Psoas muscle (tissue), 8 donors: ENCODE data around the gene CHRDL2. TPM values are rescaled to one million over a fixed set of nuclear protein-coding genes. Genes with fewer than 3 reads are reported as not detected.
A peak's percentile ranks its signal among the peaks of the same experiment; 100 is the strongest.

ENCODE experiments used
- ATAC-seq, 4 donors: fragments of 200-7000 bp; cut with Tn5 transposase; one replicate each; pipeline ENCODE4 v1.9.1; 2020; ENCODE audit warnings: moderate library complexity in 3 of 4, mild to moderate bottlenecking in 2 of 4
- DNase-seq, 2 donors: peaks; one replicate each; pipeline ENCODE4 v3.0.0-alpha.2; 2020
- H3K27ac ChIP-seq: fragments of 200-600 bp; one replicate; pipeline ENCODE4 v1.8.0; 2022
- H3K27me3 ChIP-seq, 3 donors: fragments of 200-600 bp in 1 of 3; one replicate each; pipeline versions ENCODE4 v1.6.1 to v1.8.0; 2013 to 2022; ENCODE audit warnings: low read length in 2 of 3, mild to moderate bottlenecking in 2 of 3, moderate library complexity in 1 of 3; ENCODE audit not compliant: insufficient read depth in 3 of 3
- H3K36me3 ChIP-seq, 2 donors: fragments of 200-600 bp in 1 of 2; one replicate each; pipeline versions ENCODE4 v1.6.1 to v1.8.0; 2013 to 2022; ENCODE audit warnings: low read depth in 1 of 2, mild to moderate bottlenecking in 1 of 2, moderate library complexity in 1 of 2; ENCODE audit not compliant: insufficient read depth in 1 of 2
- H3K4me1 ChIP-seq: fragments of 200-600 bp; one replicate; pipeline ENCODE4 v1.8.0; 2022
- H3K4me3 ChIP-seq: fragments of 200-600 bp; one replicate; pipeline ENCODE4 v1.8.0; 2022; ENCODE audit warnings: mild to moderate bottlenecking
- H3K9me3 ChIP-seq: fragments of 200-600 bp; one replicate; pipeline ENCODE4 v1.8.0; 2022
- WGBS, 3 donors: extraction: QIAGEN DNeasy Blood & Tissue Kit; methylation state at CpG; one replicate each; pipeline versions ENCODE4 v1.1.6 to v1.1.7; 2013; 5-methylcytosine and 5-hydroxymethylcytosine counted together
- intact Hi-C, 2 donors: fragments of 100-400 bp; cut with DNase I; formaldehyde crosslinking; loops; one replicate each; pipeline versions ENCODE4 v1.11.0 to v1.14.2; 2022
- polyA plus RNA-seq, 3 donors: library from polyadenylated mRNA; stranded (reverse); fragments of 200-250 nt; gene quantifications; one replicate each; pipeline ENCODE4 v1.2.3, GENCODE V29; 2013
- total RNA-seq, 4 donors: library from RNA; stranded (reverse); fragmentation: NEBNext Ultra II Directional in 2 of 4; extraction: Animal tissue kit (Norgen Biotek cat#: 25700) in 2 of 4; gene quantifications; one replicate each; pipeline versions ENCODE4 v1.2.1 to v1.2.4, GENCODE V29; 2021 to 2023
- TF ChIP-seq, protein P1 (sequence below): fragments of 200-600 bp; IDR thresholded peaks from one replicate; pipeline ENCODE4 v1.8.0; 2022; ENCODE audit warnings: antibody characterized with exemption
- donor health status: healthy with polysubstance abuse.
- donor health status: DM: no; HTN: no; CAD: no; lungs with moderate emphysema.
- donor health status: Bipolar disorder and iron deficiency.
- donor health status: healthy.
- donor health status: DM: yes; HTN: yes; CAD: no.
- donor health status: DM: no; HTN: no; CAD: no.
- donor health status: DM: no; HTN: no; CAD: no.
- donor health status: DM: yes; HTN: yes; CAD: no.

The CHRDL2 gene
- total and polyA plus RNA-seq, 7 donors: 0.39 to 14.1 (median 3.1) TPM

DNA sequence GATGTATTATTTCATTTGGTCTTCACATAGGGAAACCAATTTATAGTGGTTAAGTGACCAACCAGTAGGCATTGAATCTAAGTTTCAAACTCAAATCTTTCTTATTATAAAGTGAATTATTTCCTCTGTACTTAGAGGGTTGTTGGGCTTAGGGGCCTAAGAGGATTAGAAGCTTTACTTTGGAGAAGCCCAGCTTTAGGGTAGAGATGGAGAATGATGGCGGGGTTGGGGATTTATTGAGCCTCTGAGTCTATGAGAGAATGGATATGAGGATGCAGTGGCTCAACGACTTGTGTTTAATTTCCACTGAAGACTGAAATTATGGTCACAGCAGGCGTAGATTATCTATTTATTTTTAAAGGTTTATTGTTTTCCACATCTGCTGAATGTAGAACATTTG, 55.5 kb downstream of the CHRDL2 start:
- ATAC-seq (no peak), DNase-seq (no peak)
- Histone ChIP-seq H3K4me1 (peaks cover 17% of the 10 kb centered on the region), H3K4me3 (no peak overlapping the region), H3K27me3 (no peaks in the 10 kb centered on the region), H3K9me3 (no peaks in the 10 kb centered on the region), H3K36me3 (no peaks in the 10 kb centered on the region), H3K27ac (no peak overlapping the region)
- TF ChIP-seq, protein P1, sequence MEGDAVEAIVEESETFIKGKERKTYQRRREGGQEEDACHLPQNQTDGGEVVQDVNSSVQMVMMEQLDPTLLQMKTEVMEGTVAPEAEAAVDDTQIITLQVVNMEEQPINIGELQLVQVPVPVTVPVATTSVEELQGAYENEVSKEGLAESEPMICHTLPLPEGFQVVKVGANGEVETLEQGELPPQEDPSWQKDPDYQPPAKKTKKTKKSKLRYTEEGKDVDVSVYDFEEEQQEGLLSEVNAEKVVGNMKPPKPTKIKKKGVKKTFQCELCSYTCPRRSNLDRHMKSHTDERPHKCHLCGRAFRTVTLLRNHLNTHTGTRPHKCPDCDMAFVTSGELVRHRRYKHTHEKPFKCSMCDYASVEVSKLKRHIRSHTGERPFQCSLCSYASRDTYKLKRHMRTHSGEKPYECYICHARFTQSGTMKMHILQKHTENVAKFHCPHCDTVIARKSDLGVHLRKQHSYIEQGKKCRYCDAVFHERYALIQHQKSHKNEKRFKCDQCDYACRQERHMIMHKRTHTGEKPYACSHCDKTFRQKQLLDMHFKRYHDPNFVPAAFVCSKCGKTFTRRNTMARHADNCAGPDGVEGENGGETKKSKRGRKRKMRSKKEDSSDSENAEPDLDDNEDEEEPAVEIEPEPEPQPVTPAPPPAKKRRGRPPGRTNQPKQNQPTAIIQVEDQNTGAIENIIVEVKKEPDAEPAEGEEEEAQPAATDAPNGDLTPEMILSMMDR: no peak
- intact Hi-C loops: no loop called here
- WGBS, 3 donors: 72 to 78% (median 77%) methylated on average over 3 of the region's 3 CpGs

DNA sequence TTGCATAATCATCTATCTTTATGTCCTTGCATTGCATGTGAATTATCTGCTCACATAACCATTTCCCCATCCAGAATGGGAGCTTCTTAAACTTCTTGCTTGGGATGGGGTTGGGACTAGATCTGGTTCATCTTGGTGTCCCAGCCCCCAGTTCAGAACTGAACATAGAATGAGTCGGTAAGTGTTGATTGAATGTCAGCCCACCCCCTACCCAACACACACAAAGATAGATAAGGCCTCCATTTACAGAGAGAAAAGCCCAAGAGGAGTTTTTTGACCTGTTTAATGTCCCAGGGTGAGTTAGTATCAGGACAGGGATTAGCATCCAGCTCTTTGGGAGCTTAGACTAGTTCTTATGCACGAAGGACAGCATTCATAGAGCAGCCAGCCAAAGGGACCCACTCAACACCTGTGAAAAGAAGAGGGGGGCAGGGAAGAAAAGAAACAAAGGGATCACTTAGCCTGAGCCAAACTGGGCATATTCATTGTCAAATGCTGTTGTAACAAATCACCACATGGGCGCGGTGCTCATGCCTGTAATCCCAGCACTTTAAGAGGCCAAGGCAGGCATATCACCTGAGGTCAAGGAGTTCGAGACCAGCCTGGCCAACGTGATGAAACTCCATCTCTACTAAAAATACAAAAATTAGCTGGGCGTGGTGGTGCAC, 57.4 kb downstream of the CHRDL2 start:
- Histone ChIP-seq H3K27ac (peak overlapping the region; percentile 82), H3K9me3 (no peaks in the 10 kb centered on the region), H3K4me1 (peaks cover 17% of the 10 kb centered on the region), H3K27me3 (no peaks in the 10 kb centered on the region), H3K36me3 (no peaks in the 10 kb centered on the region), H3K4me3 (no peak overlapping the region)
- no peak for DNase-seq
- intact Hi-C loops: loop anchor here in 1 of 2 donors (5.0 kb wide), 1 partner anchor 37 kb away; no protein-coding TSS in a partner anchor
- ATAC-seq: no peak
- WGBS, 3 donors: 62 to 81% (median 69%) methylated on average over 7 of the region's 7 CpGs
- TF ChIP-seq, protein P1: no peak

DNA sequence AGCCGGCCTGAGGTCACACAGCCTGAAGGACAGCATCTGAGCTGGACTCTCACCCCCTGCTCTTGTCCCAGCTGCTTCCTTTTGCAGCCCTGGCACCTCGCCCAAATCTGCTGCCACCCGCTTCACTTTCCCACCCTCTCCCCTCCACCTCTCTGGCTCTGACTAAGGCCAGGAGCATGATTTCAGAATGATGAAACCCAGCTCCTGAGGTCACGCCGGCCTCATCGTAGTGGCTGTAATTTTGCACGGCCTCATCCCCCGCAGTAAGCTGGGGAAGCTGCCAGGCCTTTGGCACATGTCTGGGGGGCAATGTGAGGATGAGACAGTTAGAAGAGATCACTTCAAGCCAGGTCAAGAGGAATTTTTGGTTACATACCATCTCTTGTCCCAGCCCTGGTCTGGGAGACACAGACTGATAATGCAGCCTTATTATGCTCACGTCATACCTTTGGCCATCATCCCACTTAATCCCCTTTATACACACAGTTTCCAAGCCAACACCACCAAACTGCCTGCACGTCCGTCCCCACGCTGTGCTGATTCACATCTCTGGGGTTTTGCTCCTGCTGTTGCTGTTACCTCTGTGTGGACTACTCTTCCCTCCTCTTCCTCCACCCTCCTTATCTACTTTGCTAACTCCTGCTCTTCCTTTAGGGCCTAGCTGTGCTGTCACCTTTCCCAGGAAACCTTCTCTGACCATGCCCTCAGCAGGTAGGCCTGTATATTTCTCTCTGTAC, 58.1 kb downstream of the CHRDL2 start:
- Histone ChIP-seq H3K9me3 (no peaks in the 10 kb centered on the region), H3K4me1 (peaks cover 17% of the 10 kb centered on the region), H3K27me3 (no peaks in the 10 kb centered on the region), H3K36me3 (no peaks in the 10 kb centered on the region), H3K4me3 (no peak overlapping the region), H3K27ac (peak overlapping the region; percentile 82)
- DNase-seq (peak; percentile 89 to 93), ATAC-seq (peak; percentile 92 to 94 (median 92))
- 14 to 42% (median 35%) methylated on average over 12 of the region's 12 CpGs for WGBS, 3 donors
- TF ChIP-seq, protein P1: no peak
- intact Hi-C loops: loop anchor here in 1 of 2 donors (5.0 kb wide), 1 partner anchor 36 kb away; no protein-coding TSS in a partner anchor

DNA sequence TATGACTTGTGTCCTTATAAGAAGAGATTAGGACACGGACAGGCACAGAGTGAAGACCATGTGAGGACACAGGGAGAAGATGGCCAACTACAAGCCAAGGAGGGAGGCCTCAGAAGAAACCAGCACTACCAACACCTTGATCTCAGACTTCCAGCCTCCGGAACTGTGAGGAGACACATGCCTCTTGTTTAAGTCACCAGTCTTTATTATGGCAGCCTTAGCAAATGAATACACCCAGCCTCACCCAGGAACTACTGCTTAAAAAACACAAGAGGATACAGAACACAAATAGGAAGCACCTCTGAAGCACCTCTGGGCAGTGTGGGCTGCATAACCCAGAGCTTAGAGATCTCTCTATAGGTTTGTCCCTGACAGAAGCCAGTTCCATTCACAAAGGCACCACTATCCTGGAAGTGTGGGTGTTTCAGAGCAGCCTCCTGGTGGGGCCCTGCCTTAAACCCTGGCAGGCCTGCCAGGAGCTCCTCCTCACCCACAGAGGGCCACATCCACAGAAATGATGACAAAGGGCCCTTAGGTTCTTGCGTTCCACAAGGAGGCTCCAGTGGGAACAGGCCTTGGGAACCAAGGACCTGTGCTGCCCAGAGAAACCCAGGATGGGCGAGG, 58.8 kb downstream of the CHRDL2 start:
- Histone ChIP-seq H3K27me3 (no peaks in the 10 kb centered on the region), H3K4me3 (no peak overlapping the region), H3K27ac (peak overlapping the region; percentile 82), H3K36me3 (no peaks in the 10 kb centered on the region), H3K4me1 (peaks cover 17% of the 10 kb centered on the region), H3K9me3 (no peaks in the 10 kb centered on the region)
- intact Hi-C loops: loop anchor here in 1 of 2 donors (5.0 kb wide), 1 partner anchor 35 kb away; no protein-coding TSS in a partner anchor
- ATAC-seq: peak in 2 of 4 donors; percentile 1 to 7
- 60 to 85% (median 75%) methylated on average over 4 of the region's 4 CpGs for WGBS, 3 donors
- TF ChIP-seq, protein P1: no peak
- no peak for DNase-seq
